Ishikawa (cell line): ENCODE data around the gene MAP3K15.

ENCODE experiments used
- REST ChIP-seq: IDR thresholded peaks from 2 replicates; pipeline ENCODE4 v1.6.1; 2012; ENCODE audit warnings: low read depth, mild to moderate bottlenecking
- TAF1 ChIP-seq: IDR thresholded peaks from 2 replicates; pipeline ENCODE4 v1.6.1; 2012; ENCODE audit warnings: low read depth, mild to moderate bottlenecking

- TF ChIP-seq REST (no peak), TAF1 (no peak)
Measured at GRCh38 chrX:19541931-19542330, 26.6 kb upstream of the MAP3K15 start.
